Activated naive CD4-positive, alpha-beta T cell treated with anti-CD3 and anti-CD28 coated beads, Interleukin-2, amount 50 U/mL, for 24 hours (primary cell): ENCODE measurements around the gene MKLN1.

Experiments
- H3K27ac Mint-ChIP-seq: one replicate; pipeline ENCODE4 v1.8.0; 2021; ENCODE audit warnings: mild to moderate bottlenecking, mixed read lengths
- H3K27me3 Mint-ChIP-seq: one replicate; pipeline ENCODE4 v1.8.0; 2021; ENCODE audit warnings: mixed read lengths
- H3K36me3 Mint-ChIP-seq: one replicate; pipeline ENCODE4 v1.8.0; 2021; ENCODE audit warnings: mixed read lengths
- H3K4me1 Mint-ChIP-seq: one replicate; pipeline ENCODE4 v1.8.0; 2021; ENCODE audit warnings: mixed read lengths
- H3K4me3 Mint-ChIP-seq: one replicate; pipeline ENCODE4 v1.8.0; 2021; ENCODE audit warnings: mild to moderate bottlenecking, mixed read lengths
- H3K9me3 Mint-ChIP-seq: one replicate; pipeline ENCODE4 v1.8.0; 2021; ENCODE audit warnings: mixed read lengths

The MKLN1 gene

GRCh38 chr7:131327626-131328376, at the start of gene MKLN1:
TSS of gene MKLN1 (plus strand) at chr7:131327876. CDS start at chr7:131327900, 24 bp downstream.
- H3K4me1 Mint-ChIP-seq: peaks cover 72% of the 10 kb centered on the region
- no peaks in the 10 kb centered on the region for H3K27me3 Mint-ChIP-seq
- peak within 1 kb of the TSS; percentile 98 for H3K27ac Mint-ChIP-seq
- no peaks in the 10 kb centered on the region for H3K9me3 Mint-ChIP-seq
- H3K36me3 Mint-ChIP-seq: peaks cover 5% of the 10 kb centered on the region
- peak within 1 kb of the TSS; percentile 92 for H3K4me3 Mint-ChIP-seq

GRCh38 chr7:131279044-131279443, 48.6 kb upstream of the MKLN1 start:
- peaks cover 5% of the 10 kb centered on the region for H3K9me3 Mint-ChIP-seq
- H3K36me3 Mint-ChIP-seq: no peaks in the 10 kb centered on the region
- no peak overlapping the region for H3K4me3 Mint-ChIP-seq
- H3K27me3 Mint-ChIP-seq: no peaks in the 10 kb centered on the region
- H3K4me1 Mint-ChIP-seq: no peaks in the 10 kb centered on the region
- H3K27ac Mint-ChIP-seq: no peak overlapping the region

DNA sequence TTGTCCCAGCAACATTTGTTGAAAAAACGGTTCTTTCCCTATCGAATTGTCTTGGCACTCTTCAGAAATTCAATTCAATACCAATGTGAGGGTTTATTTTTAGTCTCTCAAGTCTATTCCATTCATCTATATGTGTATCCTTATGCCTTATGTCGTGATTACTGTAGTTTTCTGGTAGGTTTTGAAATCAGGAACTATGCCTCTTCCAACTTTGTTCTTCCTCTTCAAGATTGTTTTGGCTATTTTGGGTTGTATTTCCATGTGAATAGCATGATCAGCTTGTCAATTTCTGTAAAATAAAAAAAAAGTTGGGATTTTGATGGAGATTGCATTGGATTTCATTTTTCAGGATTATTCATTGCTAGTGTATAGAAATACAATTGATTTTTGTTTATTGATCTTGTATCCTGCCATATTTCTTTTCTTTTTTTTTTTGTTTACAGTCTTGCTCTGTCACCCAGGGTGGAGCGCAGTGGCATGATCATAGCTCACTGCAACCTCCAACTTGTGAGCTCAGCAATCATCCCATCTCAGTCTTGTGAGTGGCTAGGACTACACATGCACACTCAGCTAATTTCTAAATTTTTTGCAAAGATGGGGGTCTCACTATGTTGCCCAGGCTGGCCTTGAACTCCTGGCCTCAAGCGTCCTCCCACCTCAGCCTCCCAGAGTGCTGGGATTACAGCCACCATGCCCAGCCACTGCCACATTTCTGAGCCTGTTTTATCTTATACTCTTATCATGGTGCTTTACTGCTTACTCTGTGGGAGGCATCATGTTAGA, 46.2 kb upstream of the MKLN1 start:
- no peaks in the 10 kb centered on the region for H3K4me1 Mint-ChIP-seq
- no peak overlapping the region for H3K27ac Mint-ChIP-seq
- no peaks in the 10 kb centered on the region for H3K36me3 Mint-ChIP-seq
- no peak overlapping the region for H3K4me3 Mint-ChIP-seq
- H3K9me3 Mint-ChIP-seq: peaks cover 5% of the 10 kb centered on the region
- no peaks in the 10 kb centered on the region for H3K27me3 Mint-ChIP-seq

DNA sequence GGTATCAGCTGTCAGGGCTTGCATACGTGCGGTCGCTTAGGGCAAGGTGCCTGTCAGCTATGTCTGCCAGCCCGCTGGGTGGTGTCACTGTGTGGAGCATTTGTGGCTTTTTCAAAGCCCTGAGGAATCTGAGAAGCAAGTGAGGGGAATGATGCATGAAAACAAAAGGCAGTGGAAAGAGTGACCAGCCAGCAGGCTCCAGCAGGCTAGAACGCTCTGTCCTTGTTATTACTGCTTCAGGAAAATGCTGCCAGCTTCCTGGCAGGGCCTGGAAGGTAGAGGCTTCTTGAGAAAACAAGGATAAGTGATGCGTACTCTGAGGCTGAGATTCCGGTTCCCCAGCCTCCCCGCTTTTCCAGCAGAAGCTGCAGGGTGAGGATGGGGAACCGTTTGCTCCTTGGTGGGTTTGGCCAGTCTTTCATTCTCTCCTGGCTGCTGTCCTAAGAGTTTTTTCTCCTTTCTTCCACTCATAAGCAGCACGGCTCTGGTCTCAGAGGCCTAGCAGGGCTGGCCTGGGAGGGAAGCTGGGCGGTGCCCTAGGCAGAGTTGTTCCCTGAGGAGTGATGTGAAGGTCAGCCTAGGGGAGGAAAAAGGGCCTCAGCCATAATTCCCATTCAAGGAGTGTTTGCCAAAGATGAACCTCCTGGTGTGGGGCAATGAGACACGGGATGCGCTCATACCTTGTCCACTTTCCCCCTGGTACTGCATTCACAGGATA, 42.8 kb upstream of the MKLN1 start:
- Mint-ChIP-seq H3K9me3 (no peaks in the 10 kb centered on the region), H3K27me3 (no peaks in the 10 kb centered on the region), H3K4me1 (no peaks in the 10 kb centered on the region), H3K4me3 (no peak overlapping the region), H3K36me3 (peaks cover 2% of the 10 kb centered on the region), H3K27ac (no peak overlapping the region)

DNA sequence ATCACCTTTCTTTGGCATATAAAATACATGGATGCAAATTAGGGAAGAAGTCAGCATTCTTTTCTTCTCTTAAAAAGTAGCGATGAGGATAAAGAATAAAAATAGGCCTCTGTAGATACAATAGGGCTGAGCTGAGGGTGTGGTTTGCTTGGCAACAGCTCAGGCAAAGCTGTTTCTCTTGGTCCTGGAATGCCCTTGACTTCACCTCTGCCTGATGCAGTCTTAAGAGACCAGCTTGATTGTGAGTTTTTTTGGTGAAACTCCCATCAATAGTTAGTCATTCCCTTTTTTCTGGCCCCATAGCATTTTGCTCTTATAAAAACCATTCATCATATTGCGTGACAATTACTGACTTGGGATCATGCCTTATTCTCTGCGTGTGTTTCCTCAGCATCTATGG, 42.1 kb upstream of the MKLN1 start:
- Mint-ChIP-seq H3K9me3 (no peaks in the 10 kb centered on the region), H3K27ac (no peak overlapping the region), H3K36me3 (peaks cover 2% of the 10 kb centered on the region), H3K4me3 (no peak overlapping the region), H3K27me3 (no peaks in the 10 kb centered on the region), H3K4me1 (no peaks in the 10 kb centered on the region)

- H3K27me3 Mint-ChIP-seq: no peaks in the 10 kb centered on the region
- peaks cover 2% of the 10 kb centered on the region for H3K36me3 Mint-ChIP-seq
- no peak overlapping the region for H3K4me3 Mint-ChIP-seq
- no peak overlapping the region for H3K27ac Mint-ChIP-seq
- H3K9me3 Mint-ChIP-seq: no peaks in the 10 kb centered on the region
- no peaks in the 10 kb centered on the region for H3K4me1 Mint-ChIP-seq
Observed at GRCh38 chr7:131288450-131288849, 39.2 kb upstream of the MKLN1 start.

GRCh38 chr7:131289051-131289450, 38.6 kb upstream of the MKLN1 start:
- no peaks in the 10 kb centered on the region for H3K27me3 Mint-ChIP-seq
- no peak overlapping the region for H3K27ac Mint-ChIP-seq
- peaks cover 2% of the 10 kb centered on the region for H3K36me3 Mint-ChIP-seq
- H3K9me3 Mint-ChIP-seq: no peaks in the 10 kb centered on the region
- H3K4me3 Mint-ChIP-seq: no peak overlapping the region
- no peaks in the 10 kb centered on the region for H3K4me1 Mint-ChIP-seq

GRCh38 chr7:131292141-131292905, 35.4 kb upstream of the MKLN1 start:
- Mint-ChIP-seq H3K36me3 (peaks cover 2% of the 10 kb centered on the region), H3K4me3 (no peak overlapping the region), H3K27me3 (no peaks in the 10 kb centered on the region), H3K4me1 (no peaks in the 10 kb centered on the region), H3K27ac (no peak overlapping the region), H3K9me3 (no peaks in the 10 kb centered on the region)

- Mint-ChIP-seq H3K4me3 (no peak overlapping the region), H3K9me3 (no peaks in the 10 kb centered on the region)
Observed at GRCh38 chr7:131293018-131293417, 34.7 kb upstream of the MKLN1 start.

DNA sequence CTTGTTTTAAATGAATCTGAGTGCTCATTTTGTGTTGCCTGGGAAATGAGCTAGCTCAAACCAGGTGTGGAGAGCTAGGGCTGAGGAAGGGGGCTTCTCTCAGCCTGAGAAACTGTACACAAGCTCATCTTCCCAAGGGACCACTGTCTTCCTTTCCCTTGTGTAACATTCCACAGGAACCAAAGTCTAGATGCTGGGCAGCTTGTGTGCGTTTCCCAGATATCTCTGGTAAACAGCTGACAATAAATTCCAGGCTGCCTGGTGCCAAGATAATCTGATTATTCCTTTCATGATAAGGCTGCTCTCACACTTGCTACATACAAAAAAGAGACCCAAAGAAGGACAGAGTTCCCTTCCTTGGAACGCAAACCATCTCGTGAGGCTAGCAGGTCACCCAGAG, 33.1 kb upstream of the MKLN1 start:
- no peaks in the 10 kb centered on the region for H3K4me1 Mint-ChIP-seq
- no peak overlapping the region for H3K4me3 Mint-ChIP-seq
- no peaks in the 10 kb centered on the region for H3K27me3 Mint-ChIP-seq
- no peaks in the 10 kb centered on the region for H3K36me3 Mint-ChIP-seq
- no peak overlapping the region for H3K27ac Mint-ChIP-seq
- H3K9me3 Mint-ChIP-seq: no peaks in the 10 kb centered on the region

More at GRCh38 chr7:131293018-131293417, 34.7 kb upstream of the MKLN1 start:
- Mint-ChIP-seq H3K4me1 (no peaks in the 10 kb centered on the region), H3K36me3 (peaks cover 2% of the 10 kb centered on the region), H3K27ac (no peak overlapping the region), H3K27me3 (no peaks in the 10 kb centered on the region)

DNA sequence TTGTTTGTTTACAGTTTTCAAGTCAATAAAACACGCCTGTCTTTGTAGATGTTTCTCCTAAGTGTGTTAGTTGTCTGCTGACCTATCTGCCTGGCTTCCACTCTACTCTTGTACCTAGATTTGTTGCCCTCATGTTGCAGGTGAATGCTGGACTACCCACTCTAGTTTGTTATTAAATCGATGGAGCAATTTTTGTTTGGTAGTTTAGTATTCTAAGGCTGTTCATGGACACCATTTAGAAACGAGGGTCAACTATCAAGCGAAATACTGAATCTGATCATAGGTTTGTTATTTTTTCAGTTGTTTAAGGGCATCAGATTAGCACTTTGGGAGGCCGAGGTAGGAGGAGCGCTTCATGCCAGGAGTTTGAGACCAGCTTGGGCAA, 29.1 kb upstream of the MKLN1 start:
- H3K4me3 Mint-ChIP-seq: no peak overlapping the region
- no peaks in the 10 kb centered on the region for H3K9me3 Mint-ChIP-seq
- no peak overlapping the region for H3K27ac Mint-ChIP-seq
- no peaks in the 10 kb centered on the region for H3K36me3 Mint-ChIP-seq
- no peaks in the 10 kb centered on the region for H3K4me1 Mint-ChIP-seq
- H3K27me3 Mint-ChIP-seq: no peaks in the 10 kb centered on the region

DNA sequence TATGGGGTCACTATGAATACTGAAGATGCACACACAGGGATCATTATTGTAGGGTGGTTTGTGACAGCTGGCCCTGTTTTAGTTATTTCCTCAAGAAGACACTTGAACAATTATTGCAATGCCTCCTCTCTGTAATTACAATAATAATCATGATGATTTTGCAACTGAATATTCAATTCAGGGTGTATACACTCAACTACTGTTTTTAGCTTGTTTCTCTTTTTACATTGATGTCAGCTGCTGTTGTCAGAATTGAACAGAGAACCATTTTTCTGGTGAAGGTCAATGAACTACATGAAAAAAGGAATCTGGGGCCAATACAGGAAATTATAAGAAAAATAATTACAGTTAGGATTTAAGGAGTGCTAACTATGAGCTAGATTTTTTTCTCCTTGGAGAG, 28.6 kb upstream of the MKLN1 start:
- H3K27me3 Mint-ChIP-seq: no peaks in the 10 kb centered on the region
- H3K9me3 Mint-ChIP-seq: no peaks in the 10 kb centered on the region
- no peak overlapping the region for H3K4me3 Mint-ChIP-seq
- no peaks in the 10 kb centered on the region for H3K4me1 Mint-ChIP-seq
- H3K27ac Mint-ChIP-seq: peak overlapping the region; percentile 17
- H3K36me3 Mint-ChIP-seq: no peaks in the 10 kb centered on the region

- H3K4me3 Mint-ChIP-seq: no peak overlapping the region
- H3K36me3 Mint-ChIP-seq: no peaks in the 10 kb centered on the region
- no peaks in the 10 kb centered on the region for H3K9me3 Mint-ChIP-seq
- H3K4me1 Mint-ChIP-seq: no peaks in the 10 kb centered on the region
- no peak overlapping the region for H3K27ac Mint-ChIP-seq
- H3K27me3 Mint-ChIP-seq: no peaks in the 10 kb centered on the region
Observed at GRCh38 chr7:131300078-131300477, 27.6 kb upstream of the MKLN1 start.

- no peak overlapping the region for H3K4me3 Mint-ChIP-seq
- no peaks in the 10 kb centered on the region for H3K9me3 Mint-ChIP-seq
Observed at GRCh38 chr7:131300572-131301466, 26.9 kb upstream of the MKLN1 start.

More at GRCh38 chr7:131300572-131301466, 26.9 kb upstream of the MKLN1 start:
- H3K27ac Mint-ChIP-seq: no peak overlapping the region
- H3K36me3 Mint-ChIP-seq: no peaks in the 10 kb centered on the region
- no peaks in the 10 kb centered on the region for H3K4me1 Mint-ChIP-seq
- H3K27me3 Mint-ChIP-seq: no peaks in the 10 kb centered on the region
